GM21526 (cell line): ENCODE measurements around the gene TIMM22.

Source experiments
- ATAC-seq: cut with Tn5 transposase; IDR thresholded peaks from one replicate; pipeline ENCODE4 v1.9.1; 2021; ENCODE audit warnings: moderate library complexity; ENCODE audit not compliant: unreplicated experiment, low FRiP score

Gene TIMM22

GRCh38 chr17:1000597-1001461 lies 3.9 kb downstream of the TIMM22 start:
- ATAC-seq = no peak

- no peak for ATAC-seq
These were observed 4.9 kb downstream of the TIMM22 start for GRCh38 chr17:1001640-1002411.

GRCh38 chr17:1002412-1002753 lies 5.5 kb downstream of the TIMM22 start:
- ATAC-seq = no peak

GRCh38 chr17:1002771-1003555 lies 6.0 kb downstream of the TIMM22 start:
- ATAC-seq = no peak

GRCh38 chr17:1003633-1003971 lies 6.7 kb downstream of the TIMM22 start:
- ATAC-seq = no peak

- ATAC-seq = no peak
These were observed 7.2 kb downstream of the TIMM22 start for GRCh38 chr17:1003972-1004768.

- no peak for ATAC-seq
These were observed 7.9 kb downstream of the TIMM22 start for GRCh38 chr17:1004769-1005295.

- no peak for ATAC-seq
These were observed 8.5 kb downstream of the TIMM22 start for GRCh38 chr17:1005361-1005946.

- ATAC-seq = no peak
These were observed 9.1 kb downstream of the TIMM22 start for GRCh38 chr17:1006054-1006453.

GRCh38 chr17:1007310-1008007 lies 10.5 kb downstream of the TIMM22 start:
- ATAC-seq = no peak

- ATAC-seq = no peak
These were observed 11.3 kb downstream of the TIMM22 start for GRCh38 chr17:1008008-1008761.

GRCh38 chr17:1009229-1010085 lies 12.5 kb downstream of the TIMM22 start:
- no peak for ATAC-seq

GRCh38 chr17:1010086-1010450 lies 13.1 kb downstream of the TIMM22 start:
- ATAC-seq = no peak

- ATAC-seq = no peak
These were observed 13.7 kb downstream of the TIMM22 start for GRCh38 chr17:1010586-1010985.

GRCh38 chr17:1011138-1011537 lies 14.2 kb downstream of the TIMM22 start:
- no peak for ATAC-seq

- ATAC-seq = no peak
These were observed 15.1 kb downstream of the TIMM22 start for GRCh38 chr17:1011760-1012735.
